GM19193 (cell line): ENCODE results near the gene SON.

Source experiments
- POLR2A ChIP-seq: IDR thresholded peaks from 4 replicates; pipeline ENCODE4 v1.6.1; 2011; ENCODE audit not compliant: insufficient read depth, insufficient read length; ENCODE audit errors: extremely low read depth

SON gene

GRCh38 chr21:33554236-33554981 is 11.6 kb downstream of the SON start:
- TF ChIP-seq POLR2A = no peak

- no peak for TF ChIP-seq POLR2A
These were observed 12.1 kb downstream of the SON start for GRCh38 chr21:33554982-33555344.

- TF ChIP-seq POLR2A = no peak
These were observed 14.6 kb downstream of the SON start for GRCh38 chr21:33557447-33557846.

- no peak for TF ChIP-seq POLR2A
These were observed 16.1 kb downstream of the SON start for GRCh38 chr21:33558777-33559421.

GRCh38 chr21:33559813-33560212 is 17.0 kb downstream of the SON start:
- no peak for TF ChIP-seq POLR2A

- TF ChIP-seq POLR2A = no peak
These were observed 18.1 kb downstream of the SON start for GRCh38 chr21:33560965-33561364.

GRCh38 chr21:33561373-33561772 is 18.5 kb downstream of the SON start:
- TF ChIP-seq POLR2A = no peak

GRCh38 chr21:33562389-33562788 is 19.6 kb downstream of the SON start:
- TF ChIP-seq POLR2A = no peak

- no peak for TF ChIP-seq POLR2A
These were observed 23.7 kb downstream of the SON start for GRCh38 chr21:33566514-33566913.

- TF ChIP-seq POLR2A = no peak
These were observed 25.1 kb downstream of the SON start for GRCh38 chr21:33567914-33568313.

- no peak for TF ChIP-seq POLR2A
These were observed 25.6 kb downstream of the SON start for GRCh38 chr21:33568448-33568847.

GRCh38 chr21:33569991-33570390 is 27.2 kb downstream of the SON start:
- TF ChIP-seq POLR2A = no peak

- no peak for TF ChIP-seq POLR2A
These were observed 29.5 kb downstream of the SON start for GRCh38 chr21:33572350-33572749.

- TF ChIP-seq POLR2A = no peak
These were observed 35.4 kb downstream of the SON start for GRCh38 chr21:33578214-33578613.

GRCh38 chr21:33578959-33579542 is 36.2 kb downstream of the SON start:
- no peak for TF ChIP-seq POLR2A

GRCh38 chr21:33584455-33584854 is 41.6 kb downstream of the SON start:
- no peak for TF ChIP-seq POLR2A

GRCh38 chr21:33586927-33587326 is 44.1 kb downstream of the SON start:
- TF ChIP-seq POLR2A = no peak

GRCh38 chr21:33587792-33588484 is 45.1 kb downstream of the SON start:
- no peak for TF ChIP-seq POLR2A
